ENCODE measurements around the gene CNST.
A peak's percentile ranks its signal among the peaks of the same experiment; 100 is the strongest.
"Not testable (repeated sequence)": the region's sequence is repeated elsewhere in the genome, so short reads cannot be mapped to it uniquely, and the experiment has no call there.

Gene CNST

DNA sequence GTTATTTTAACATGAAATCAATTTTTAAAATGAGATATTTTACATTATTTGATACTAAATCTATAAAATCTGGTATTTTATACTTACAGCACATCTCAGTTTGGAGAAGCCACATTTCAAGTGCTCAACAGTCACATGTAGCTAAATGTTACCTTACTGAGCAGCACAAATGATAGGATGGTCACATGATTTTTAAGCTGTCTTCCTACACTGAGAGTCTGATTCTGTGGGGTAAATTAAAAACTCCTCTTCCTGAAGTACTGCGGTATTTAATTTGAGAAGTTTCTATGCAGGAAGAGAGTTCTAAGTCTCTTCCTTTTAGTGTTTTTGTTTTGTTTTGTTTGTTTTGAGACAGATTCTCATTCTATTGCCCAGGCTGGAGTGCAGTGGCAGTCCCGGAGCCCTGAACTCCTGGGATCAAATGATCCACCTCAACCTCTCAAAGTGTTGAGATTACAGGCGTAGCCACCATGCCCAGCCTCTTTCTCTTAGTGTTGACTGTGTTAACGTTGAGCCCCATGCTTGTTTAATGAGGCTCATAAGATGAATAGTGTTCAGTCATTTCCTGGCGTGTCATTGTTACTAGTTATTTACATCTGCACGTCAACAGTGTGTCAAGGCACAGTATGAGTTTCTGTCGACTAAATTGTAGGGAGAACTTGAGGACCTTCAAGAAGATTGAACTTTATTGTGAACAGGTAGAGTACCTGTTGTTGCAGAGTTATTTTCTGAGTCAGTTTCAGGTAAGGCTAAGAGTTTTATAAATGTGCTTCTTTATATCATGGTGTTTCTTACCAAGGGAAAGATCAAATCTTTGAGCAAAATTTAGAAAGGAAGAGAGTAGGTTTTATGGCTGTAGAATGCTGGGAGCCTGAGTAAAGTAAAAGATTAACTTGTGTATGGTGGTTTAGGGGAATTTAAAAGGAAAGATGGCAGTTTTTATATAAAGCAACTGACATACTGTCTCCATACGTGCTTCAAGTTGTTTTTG is 3.3 kb downstream of the CNST start:
- Histone ChIP-seq H3K4me2 (peak overlapping the region; percentile 85), H3K9ac (peak overlapping the region; percentile 54), H3K4me3 (0 out of 2 replicates have a peak overlapping the region, but pooled peaks have one; percentile 17), H3K27me3 (no peaks in the 10 kb centered on the region), H3K4me1 (peaks cover 82% of the 10 kb centered on the region), H3K9me3 (peaks cover 7% of the 10 kb centered on the region; the same call in 1 of the 2 replicates), H3K36me3 (no peaks in the 10 kb centered on the region), H3K27ac (peak overlapping the region; percentile 51), H4K20me1 (peaks cover 13% of the 10 kb centered on the region; the same call in 1 of the 2 replicates)
- TF ChIP-seq Cebpa-rat (IDR thresholded peaks at IDR 0.05) = no peak

DNA sequence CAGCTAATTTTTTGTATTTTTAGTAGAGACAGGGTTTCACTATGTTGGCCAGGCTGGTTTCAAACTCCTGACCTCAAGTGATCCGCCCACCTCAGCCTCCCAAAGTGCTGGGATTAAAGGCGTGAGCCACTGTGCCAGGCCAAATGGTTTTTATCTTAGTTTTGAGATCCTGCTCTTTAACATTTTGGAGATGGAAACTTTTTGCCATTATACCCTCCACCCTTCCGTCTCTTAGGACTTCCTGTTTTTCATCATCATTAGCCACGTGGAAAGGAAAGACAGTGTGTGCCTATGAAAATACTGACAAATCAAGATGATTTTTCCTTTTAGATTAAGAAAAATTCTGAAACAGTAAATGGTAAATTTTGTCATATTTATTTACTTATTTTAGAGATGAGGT is 5.1 kb downstream of the CNST start:
- Histone ChIP-seq H3K4me1 (peaks cover 72% of the 10 kb centered on the region), H3K4me2 (peak overlapping the region; percentile 60)

DNA sequence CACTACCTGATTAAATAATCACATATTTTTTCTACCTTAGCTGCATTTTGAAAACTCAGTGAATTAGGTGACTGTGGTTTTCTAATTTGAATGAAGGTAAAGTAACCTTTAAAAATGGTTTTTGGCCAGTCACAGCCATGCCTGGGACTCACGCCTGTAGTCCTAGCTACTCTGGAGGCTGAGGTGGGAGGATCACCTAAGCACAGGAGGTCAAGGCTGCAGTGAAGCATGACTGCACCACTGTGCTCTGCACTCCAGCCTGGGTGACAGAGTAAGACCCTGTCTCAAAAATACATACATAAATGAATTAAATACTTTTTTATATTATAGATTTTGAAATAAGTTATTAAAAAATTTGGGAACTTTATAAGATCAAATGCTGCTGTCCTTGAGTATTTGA is 5.7 kb downstream of the CNST start:
- Histone ChIP-seq H3K4me1 (peaks cover 79% of the 10 kb centered on the region), H3K9ac (no peak overlapping the region), H3K27ac (peak overlapping the region; percentile 63; the same call in 1 of the 2 replicates), H3K36me3 (no peaks in the 10 kb centered on the region), H3K9me3 (peaks cover 18% of the 10 kb centered on the region), H3K4me2 (peak overlapping the region; percentile 60), H4K20me1 (no peaks in the 10 kb centered on the region), H3K27me3 (no peaks in the 10 kb centered on the region), H3K4me3 (no peak overlapping the region)
- no peak for TF ChIP-seq Cebpa-rat (IDR thresholded peaks at IDR 0.05)

More for the DNA sequence above, 5.1 kb downstream of the CNST start:
- peaks cover 18% of the 10 kb centered on the region for H3K9me3 ChIP-seq
- not testable (repeated sequence) for H3K4me3 ChIP-seq, H3K36me3 ChIP-seq, H3K27me3 ChIP-seq, H4K20me1 ChIP-seq
- H3K27ac ChIP-seq = peak overlapping the region; percentile 63
- H3K9ac ChIP-seq = 0 out of 2 replicates have a peak overlapping the region, but pooled peaks have one; percentile 19

DNA sequence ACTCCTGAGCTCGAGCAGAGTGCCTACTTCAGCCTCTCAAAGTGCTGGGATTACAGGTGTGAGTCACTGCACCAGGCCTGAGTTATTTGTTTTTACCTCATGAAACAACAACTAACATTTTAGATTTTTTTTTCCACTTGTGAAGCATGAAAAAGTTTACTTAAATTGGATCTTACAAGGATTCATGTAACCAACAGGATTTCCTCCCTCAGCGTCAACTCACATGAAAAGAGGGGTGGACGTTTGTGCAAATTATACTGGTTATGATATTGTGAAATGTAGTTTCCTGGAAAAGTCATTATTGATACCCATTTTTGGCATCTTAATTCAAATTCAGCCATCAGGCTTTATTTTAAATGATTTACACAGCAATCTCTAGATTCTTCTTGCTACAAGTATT is 6.5 kb downstream of the CNST start:
- H3K27ac ChIP-seq = peak overlapping the region; percentile 63
- H3K27me3 ChIP-seq = no peaks in the 10 kb centered on the region
- H3K36me3 ChIP-seq = no peaks in the 10 kb centered on the region
- H3K4me1 ChIP-seq = peaks cover 82% of the 10 kb centered on the region
- no peaks in the 10 kb centered on the region for H4K20me1 ChIP-seq
- H3K4me2 ChIP-seq = peak overlapping the region; percentile 76
- H3K4me3 ChIP-seq = 0 out of 2 replicates have a peak overlapping the region, but pooled peaks have one; percentile 15
- TF ChIP-seq Cebpa-rat (IDR thresholded peaks at IDR 0.05) = no peak
- peak overlapping the region; percentile 54; the same call in 1 of the 2 replicates for H3K9ac ChIP-seq
- H3K9me3 ChIP-seq = peaks cover 18% of the 10 kb centered on the region

DNA sequence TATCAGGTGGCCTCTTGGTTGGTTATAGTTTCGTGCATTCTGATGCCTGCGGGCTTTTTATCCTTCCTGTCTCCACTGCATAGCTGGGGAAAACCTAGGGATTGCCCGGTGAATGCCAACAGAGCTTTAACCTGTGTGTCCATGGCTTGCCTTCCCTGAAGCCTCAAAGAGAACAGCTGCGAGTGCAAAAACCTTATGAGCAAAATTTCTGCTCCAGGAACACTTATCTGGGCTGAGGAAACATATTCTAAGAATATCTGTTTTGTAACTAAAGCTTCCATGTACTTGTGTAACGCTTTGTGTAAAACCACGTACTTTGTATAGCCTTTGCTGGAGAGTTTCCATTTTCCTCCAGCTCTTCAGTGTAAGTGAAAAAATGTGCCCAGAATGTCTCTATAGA is 7.2 kb downstream of the CNST start:
- no peaks in the 10 kb centered on the region for H3K27me3 ChIP-seq
- H3K36me3 ChIP-seq = no peaks in the 10 kb centered on the region
- peak overlapping the region; percentile 76 for H3K4me2 ChIP-seq
- peak overlapping the region; percentile 54; the same call in 1 of the 2 replicates for H3K9ac ChIP-seq
- H3K9me3 ChIP-seq = peaks cover 18% of the 10 kb centered on the region
- H3K27ac ChIP-seq = peak overlapping the region; percentile 63
- peaks cover 82% of the 10 kb centered on the region for H3K4me1 ChIP-seq
- H3K4me3 ChIP-seq = no peak overlapping the region
- no peaks in the 10 kb centered on the region for H4K20me1 ChIP-seq
- TF ChIP-seq Cebpa-rat (IDR thresholded peaks at IDR 0.05) = no peak

DNA sequence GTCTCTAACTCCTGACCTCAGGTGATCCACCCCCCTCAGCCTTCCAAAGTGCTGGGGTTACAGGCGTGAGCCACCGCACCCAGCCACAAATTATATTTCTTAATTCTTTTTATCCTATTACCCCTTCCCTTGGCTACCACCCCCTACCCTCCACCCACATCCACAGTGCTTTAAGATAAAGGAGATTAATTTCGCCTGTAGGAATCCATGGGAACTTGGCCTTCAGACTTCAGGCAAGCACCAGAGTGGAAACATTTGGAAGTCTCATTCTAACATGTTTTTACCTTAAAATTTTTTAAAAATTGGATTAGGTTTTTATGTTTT is 10.4 kb downstream of the CNST start:
- no peak overlapping the region for H3K27ac ChIP-seq
- H3K4me3 ChIP-seq = no peak overlapping the region
- peaks cover 18% of the 10 kb centered on the region for H3K9me3 ChIP-seq
- H4K20me1 ChIP-seq = 0 out of 2 replicates have a peak, but pooled peaks cover 12% of the 10 kb centered on the region
- no peaks in the 10 kb centered on the region for H3K27me3 ChIP-seq
- H3K4me1 ChIP-seq = peaks cover 73% of the 10 kb centered on the region
- H3K4me2 ChIP-seq = peak overlapping the region; percentile 61
- H3K36me3 ChIP-seq = peaks cover 10% of the 10 kb centered on the region; the same call in 1 of the 2 replicates
- no peak overlapping the region for H3K9ac ChIP-seq
- TF ChIP-seq Cebpa-rat (IDR thresholded peaks at IDR 0.05) = no peak

DNA sequence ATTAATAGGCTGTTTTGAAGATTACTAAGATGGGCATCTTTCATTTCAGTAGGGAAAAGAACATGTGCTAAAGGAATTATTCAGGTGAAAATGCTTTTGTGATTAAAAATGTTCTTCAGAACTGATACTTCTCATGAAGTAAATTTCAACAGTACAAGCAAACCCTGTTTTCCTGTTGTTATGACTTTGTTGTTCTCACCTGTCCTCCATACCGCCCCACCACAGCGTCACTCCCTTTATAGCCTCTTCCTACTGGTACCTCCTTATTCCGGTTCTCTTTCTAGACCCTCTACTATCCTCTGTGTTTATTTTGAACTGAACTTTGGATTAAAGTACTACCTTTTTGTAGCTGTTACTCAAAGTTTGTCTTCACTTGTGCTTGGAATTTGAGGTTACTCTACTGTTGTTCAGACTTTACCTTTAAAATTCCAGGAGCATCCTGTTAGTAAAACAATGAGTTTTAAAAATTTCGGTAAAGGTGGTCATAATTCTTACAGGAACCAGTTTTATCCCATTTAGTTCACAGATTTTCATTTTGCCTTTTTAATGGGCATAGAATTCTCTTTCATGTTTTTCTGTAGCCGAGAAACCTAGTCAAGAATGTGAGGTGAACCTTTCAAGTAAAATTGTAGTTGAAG is 10.9 kb downstream of the CNST start:
- Histone ChIP-seq H3K9me3 (peaks cover 18% of the 10 kb centered on the region), H3K9ac (no peak overlapping the region), H3K27ac (0 out of 2 replicates have a peak overlapping the region, but pooled peaks have one; percentile 20), H3K36me3 (peaks cover 13% of the 10 kb centered on the region), H3K4me3 (no peak overlapping the region), H3K4me2 (peak overlapping the region; percentile 61), H3K4me1 (peaks cover 68% of the 10 kb centered on the region), H4K20me1 (peaks cover 12% of the 10 kb centered on the region; the same call in 1 of the 2 replicates), H3K27me3 (no peaks in the 10 kb centered on the region)
- no peak for TF ChIP-seq Cebpa-rat (IDR thresholded peaks at IDR 0.05)

DNA sequence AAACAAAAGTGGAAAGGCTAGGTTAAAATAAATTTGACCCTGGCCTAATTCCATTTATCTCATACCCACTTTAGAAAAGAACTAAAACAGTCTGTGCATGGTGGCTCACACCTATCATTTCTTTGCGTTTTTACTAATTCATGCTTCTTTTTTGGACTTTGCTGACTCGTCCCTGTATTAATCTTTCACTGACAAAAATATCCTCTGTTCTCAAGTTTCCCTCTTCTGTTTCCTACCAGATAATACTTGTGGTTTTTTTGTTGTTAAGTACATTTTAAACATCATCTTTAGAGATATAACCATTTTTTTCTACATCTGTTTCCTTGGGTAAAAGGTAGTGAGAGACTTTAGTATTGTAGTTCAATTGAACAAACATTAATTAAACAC is 11.5 kb downstream of the CNST start:
- peaks cover 18% of the 10 kb centered on the region for H3K36me3 ChIP-seq
- peak overlapping the region; percentile 61 for H3K4me2 ChIP-seq
- peaks cover 63% of the 10 kb centered on the region for H3K4me1 ChIP-seq
- 0 out of 2 replicates have a peak overlapping the region, but pooled peaks have one; percentile 20 for H3K27ac ChIP-seq
- peaks cover 18% of the 10 kb centered on the region for H3K9me3 ChIP-seq
- no peaks in the 10 kb centered on the region for H3K27me3 ChIP-seq
- H4K20me1 ChIP-seq = peaks cover 17% of the 10 kb centered on the region; the same call in 1 of the 2 replicates
- H3K4me3 ChIP-seq = no peak overlapping the region
- TF ChIP-seq Cebpa-rat (IDR thresholded peaks at IDR 0.05) = no peak
- H3K9ac ChIP-seq = no peak overlapping the region

DNA sequence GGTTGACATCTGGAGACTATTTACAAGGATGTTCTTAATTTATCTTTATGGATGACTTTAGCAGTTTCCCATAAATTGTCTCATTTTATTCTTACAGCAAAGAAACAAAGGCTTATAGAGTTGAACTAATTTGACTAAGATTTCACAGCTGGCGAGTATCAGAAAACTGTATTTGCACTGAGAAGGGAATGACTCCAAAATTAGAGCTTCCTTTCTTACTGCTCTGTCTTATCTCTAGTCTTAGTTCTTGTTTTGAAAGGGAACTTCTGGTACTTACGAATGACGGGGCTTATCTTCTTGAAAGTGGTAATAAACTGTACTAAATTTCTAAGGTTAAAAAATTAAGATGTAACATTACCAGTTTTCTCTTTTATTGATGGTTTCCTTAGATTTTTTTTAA is 13.6 kb downstream of the CNST start:
- Histone ChIP-seq H3K36me3 (peaks cover 39% of the 10 kb centered on the region), H4K20me1 (peaks cover 32% of the 10 kb centered on the region; the same call in 1 of the 2 replicates), H3K27me3 (no peaks in the 10 kb centered on the region), H3K9ac (0 out of 2 replicates have a peak overlapping the region, but pooled peaks have one; percentile 0), H3K9me3 (peaks cover 9% of the 10 kb centered on the region), H3K4me2 (peak overlapping the region; percentile 54), H3K4me3 (no peak overlapping the region), H3K27ac (0 out of 2 replicates have a peak overlapping the region, but pooled peaks have one; percentile 1), H3K4me1 (peaks cover 45% of the 10 kb centered on the region)
- TF ChIP-seq Cebpa-rat (IDR thresholded peaks at IDR 0.05) = no peak
